HCEC 1CT (cell line): Measurements from ENCODE around the gene LAMC2.
A peak's percentile ranks its signal among the peaks of the same experiment; 100 is the strongest.

Experiments
- DNase-seq: peaks from one replicate; pipeline ENCODE4 v3.0.0-alpha.2; 2017

The LAMC2 gene

GRCh38 chr1:183215076-183215720 is 29.1 kb downstream of the LAMC2 start:
- no peak for DNase-seq

GRCh38 chr1:183215936-183216335 is 29.9 kb downstream of the LAMC2 start:
- DNase-seq = no peak

- DNase-seq = no peak
Observed at GRCh38 chr1:183218027-183218618, 32.1 kb downstream of the LAMC2 start.

- DNase-seq = no peak
Observed at GRCh38 chr1:183218971-183219615, 33.0 kb downstream of the LAMC2 start.

GRCh38 chr1:183219616-183220009 is 33.5 kb downstream of the LAMC2 start:
- DNase-seq = no peak

- no peak for DNase-seq
Observed at GRCh38 chr1:183222909-183223308, 36.8 kb downstream of the LAMC2 start.

GRCh38 chr1:183223467-183223866 is 37.4 kb downstream of the LAMC2 start:
- no peak for DNase-seq

- DNase-seq = no peak
Observed at GRCh38 chr1:183226361-183226760, 40.3 kb downstream of the LAMC2 start.

- DNase-seq = no peak
Observed at GRCh38 chr1:183226963-183227362, 40.9 kb downstream of the LAMC2 start.

GRCh38 chr1:183227422-183228346 is 41.6 kb downstream of the LAMC2 start:
- DNase-seq = peak; percentile 58

GRCh38 chr1:183228347-183229220 is 42.5 kb downstream of the LAMC2 start:
- no peak for DNase-seq

- DNase-seq = no peak
Observed at GRCh38 chr1:183230413-183230812, 44.3 kb downstream of the LAMC2 start.

- DNase-seq = no peak
Observed at GRCh38 chr1:183231545-183231944, 45.5 kb downstream of the LAMC2 start.

- DNase-seq = no peak
Observed at GRCh38 chr1:183233113-183233512, 47.0 kb downstream of the LAMC2 start.

GRCh38 chr1:183234660-183235476 is 48.8 kb downstream of the LAMC2 start:
- DNase-seq = peak; percentile 97

GRCh38 chr1:183235503-183235902 is 49.4 kb downstream of the LAMC2 start:
- no peak for DNase-seq

- no peak for DNase-seq
Observed at GRCh38 chr1:183236158-183236725, 50.2 kb downstream of the LAMC2 start.

- no peak for DNase-seq
Observed at GRCh38 chr1:183237046-183237445, 51.0 kb downstream of the LAMC2 start.

- peak; percentile 89 for DNase-seq
Observed at GRCh38 chr1:183238071-183238470, 52.0 kb downstream of the LAMC2 start.

GRCh38 chr1:183239220-183239742 is 53.2 kb downstream of the LAMC2 start:
- no peak for DNase-seq
